ENCODE results near the gene MRPS23. TPM values are rescaled to one million over a fixed set of nuclear protein-coding genes. Genes with fewer than 3 reads are reported as not detected.

MRPS23 gene
- total RNA-seq, 2 donors from 2014 or later = 24.1 to 35.3 TPM

DNA sequence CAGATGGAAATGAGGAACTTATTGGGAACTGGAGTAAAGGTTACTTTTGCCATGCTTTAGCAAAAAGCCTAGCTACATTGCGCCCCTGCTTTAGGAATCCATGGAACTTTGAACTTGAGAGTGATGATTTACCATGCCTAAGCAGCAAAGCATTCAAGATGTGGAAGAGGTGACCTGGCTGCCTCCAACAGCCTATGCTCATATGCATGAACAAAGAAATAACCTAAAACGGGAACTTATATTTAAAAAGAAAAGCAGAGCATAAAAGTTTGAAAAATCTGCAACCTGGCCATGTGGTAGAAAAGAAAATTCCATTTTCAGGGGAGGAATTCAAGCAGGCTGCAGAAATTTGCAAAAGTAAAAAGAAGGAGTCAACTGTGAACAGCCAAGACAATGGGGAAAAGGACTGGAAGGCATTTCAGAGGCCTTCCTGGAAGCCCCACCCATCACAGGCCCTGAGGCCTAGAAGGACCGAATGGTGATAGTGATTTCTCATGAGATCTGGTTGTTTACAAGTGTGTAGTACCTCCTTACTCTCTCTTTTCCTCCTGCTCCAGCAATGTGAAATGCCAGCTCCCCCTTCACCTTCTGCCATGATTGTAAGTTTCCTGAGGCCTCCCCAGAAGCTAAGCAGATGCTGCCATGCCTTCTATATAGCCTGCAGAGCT, 48.7 kb downstream of the MRPS23 start:
- TF ChIP-seq, protein P1, sequence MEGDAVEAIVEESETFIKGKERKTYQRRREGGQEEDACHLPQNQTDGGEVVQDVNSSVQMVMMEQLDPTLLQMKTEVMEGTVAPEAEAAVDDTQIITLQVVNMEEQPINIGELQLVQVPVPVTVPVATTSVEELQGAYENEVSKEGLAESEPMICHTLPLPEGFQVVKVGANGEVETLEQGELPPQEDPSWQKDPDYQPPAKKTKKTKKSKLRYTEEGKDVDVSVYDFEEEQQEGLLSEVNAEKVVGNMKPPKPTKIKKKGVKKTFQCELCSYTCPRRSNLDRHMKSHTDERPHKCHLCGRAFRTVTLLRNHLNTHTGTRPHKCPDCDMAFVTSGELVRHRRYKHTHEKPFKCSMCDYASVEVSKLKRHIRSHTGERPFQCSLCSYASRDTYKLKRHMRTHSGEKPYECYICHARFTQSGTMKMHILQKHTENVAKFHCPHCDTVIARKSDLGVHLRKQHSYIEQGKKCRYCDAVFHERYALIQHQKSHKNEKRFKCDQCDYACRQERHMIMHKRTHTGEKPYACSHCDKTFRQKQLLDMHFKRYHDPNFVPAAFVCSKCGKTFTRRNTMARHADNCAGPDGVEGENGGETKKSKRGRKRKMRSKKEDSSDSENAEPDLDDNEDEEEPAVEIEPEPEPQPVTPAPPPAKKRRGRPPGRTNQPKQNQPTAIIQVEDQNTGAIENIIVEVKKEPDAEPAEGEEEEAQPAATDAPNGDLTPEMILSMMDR (IDR thresholded peaks at IDR 0.05) = no peak
- H3K27me3 ChIP-seq = no peaks in the 10 kb centered on the region
- no peak overlapping the region for H3K27ac ChIP-seq
- no peaks in the 10 kb centered on the region for H3K4me1 ChIP-seq
- H3K4me3 ChIP-seq = no peak overlapping the region
- H3K36me3 ChIP-seq = no peaks in the 10 kb centered on the region
- DNase-seq (ENCODE audit: low spot score) = no peak
- peaks cover 0 to 7% of the 10 kb centered on the region in 2 donors for H3K9me3 ChIP-seq

DNA sequence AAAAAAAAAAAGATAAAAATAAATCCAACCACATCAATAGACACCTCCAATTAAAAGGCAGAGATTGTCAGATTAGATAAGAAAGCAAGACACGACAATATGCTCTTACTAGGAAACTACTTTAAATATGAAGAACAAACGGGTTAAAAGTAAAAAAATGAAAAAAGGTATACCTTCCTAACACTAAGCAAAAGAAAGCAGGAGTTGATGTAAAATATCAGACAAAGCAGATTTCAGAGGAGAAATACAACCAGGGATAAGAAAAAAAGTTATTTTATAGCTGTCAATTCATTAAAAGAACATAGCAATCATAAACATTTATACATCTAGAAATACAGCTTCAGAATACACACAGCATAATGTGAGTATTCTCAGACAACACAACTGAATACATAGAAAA, 55.0 kb downstream of the MRPS23 start:
- TF ChIP-seq, protein P1 (IDR thresholded peaks at IDR 0.05) = no peak
- H3K4me3 ChIP-seq = no peak overlapping the region
- no peaks in the 10 kb centered on the region for H3K9me3 ChIP-seq
- no peaks in the 10 kb centered on the region for H3K27me3 ChIP-seq
- no peaks in the 10 kb centered on the region for H3K4me1 ChIP-seq
- DNase-seq (ENCODE audit: low spot score) = no peak
- H3K36me3 ChIP-seq = no peaks in the 10 kb centered on the region
- H3K27ac ChIP-seq = no peak overlapping the region

DNA sequence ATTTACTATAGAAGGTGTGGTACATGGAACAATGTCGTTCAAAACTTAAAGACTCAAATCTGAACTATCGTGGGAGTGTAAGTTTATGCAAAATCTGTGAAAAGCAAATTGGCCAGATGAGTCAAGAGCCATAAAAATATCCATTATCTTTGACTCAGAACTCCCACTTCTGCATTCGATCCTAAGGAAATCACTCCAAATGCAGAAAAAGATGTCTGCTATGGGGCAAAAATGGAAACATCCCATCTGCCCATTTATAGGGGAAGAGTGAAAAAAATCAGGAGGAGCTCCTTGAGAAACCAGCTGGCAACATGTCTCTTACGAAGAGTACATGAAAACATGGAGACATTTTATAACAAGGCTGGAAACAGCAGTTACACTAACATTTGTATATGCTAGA, 61.1 kb downstream of the MRPS23 start:
- no peak overlapping the region for H3K27ac ChIP-seq
- TF ChIP-seq, protein P1 (IDR thresholded peaks at IDR 0.05) = no peak
- H3K9me3 ChIP-seq = no peaks in the 10 kb centered on the region
- no peaks in the 10 kb centered on the region for H3K36me3 ChIP-seq
- DNase-seq (ENCODE audit: low spot score) = no peak
- H3K27me3 ChIP-seq = no peaks in the 10 kb centered on the region
- no peak overlapping the region for H3K4me3 ChIP-seq
- H3K4me1 ChIP-seq = peaks cover 0 to under 1% of the 10 kb centered on the region in 2 donors

DNA sequence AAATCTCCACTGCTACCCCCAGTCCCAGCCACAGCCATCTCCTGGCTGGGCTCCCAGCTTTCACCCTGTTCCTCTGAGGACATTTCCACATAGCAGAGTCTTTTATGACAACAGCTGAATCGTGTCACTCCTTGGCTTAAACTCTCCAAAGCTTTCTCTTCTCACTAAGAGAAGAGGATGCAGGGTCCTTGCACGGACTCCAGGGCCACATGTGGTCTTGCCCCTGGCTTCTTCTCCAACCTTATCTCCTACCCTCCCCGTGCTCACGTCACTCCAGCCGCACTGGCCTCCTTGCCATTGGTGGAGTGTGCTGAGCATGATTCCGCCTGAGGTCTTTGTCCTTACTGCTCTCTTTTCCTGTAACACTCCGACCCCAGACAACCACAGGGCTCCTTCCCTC, 64.8 kb downstream of the MRPS23 start:
- H3K27ac ChIP-seq = no peak overlapping the region
- TF ChIP-seq, protein P1 (IDR thresholded peaks at IDR 0.05) = no peak
- H3K27me3 ChIP-seq = no peaks in the 10 kb centered on the region
- no peaks in the 10 kb centered on the region for H3K36me3 ChIP-seq
- no peak overlapping the region for H3K4me3 ChIP-seq
- H3K9me3 ChIP-seq = no peaks in the 10 kb centered on the region
- peaks cover 0 to 25% of the 10 kb centered on the region in 2 donors for H3K4me1 ChIP-seq
- DNase-seq (ENCODE audit: low spot score) = no peak

Other genes starting within 250 kb of the MRPS23 start
- not detected for gene CCDC182, start 104.7 kb downstream of the MRPS23 start, total RNA-seq
- 10 to 100 TPM; 32.5 to 33.3 TPM for gene CUEDC1, start 105.4 kb upstream of the MRPS23 start, total RNA-seq
- 10 to 100 TPM; 65.9 to 77.1 TPM for gene VEZF1, start 138.2 kb upstream of the MRPS23 start, total RNA-seq
- gene SRSF1, start 157.2 kb upstream of the MRPS23 start, total RNA-seq = 100 to 1,000 TPM in 1 of 2 donors, 10 to 100 TPM in 1; 70.6 to 101 TPM
- 10 to 100 TPM; 27.7 to 27.9 TPM for gene DYNLL2, start 233.4 kb upstream of the MRPS23 start, total RNA-seq

All from right atrium auricular region (tissue), 2 donors.